SU-DHL-6 (cell line): Measurements from ENCODE around the gene PDLIM4.

Source experiments
- CTCF ChIP-seq: fragments of 200-600 bp; sonication (generic); IDR thresholded peaks from one replicate; pipeline ENCODE4 v1.5.1; 2017; ENCODE audit warnings: antibody characterized with exemption, mild to moderate bottlenecking, low read length, moderate library complexity; ENCODE audit not compliant: insufficient read depth, poor library complexity, severe bottlenecking
- EZH2phosphoT487 ChIP-seq: fragments of 200-600 bp; sonication (generic), shearing (Covaris generic); conservative IDR thresholded peaks from 2 replicates; pipeline ENCODE4 v1.6.1; 2018; ENCODE audit warnings: mild to moderate bottlenecking, antibody characterized with exemption, low read length, moderate library complexity, mixed read lengths

DNA sequence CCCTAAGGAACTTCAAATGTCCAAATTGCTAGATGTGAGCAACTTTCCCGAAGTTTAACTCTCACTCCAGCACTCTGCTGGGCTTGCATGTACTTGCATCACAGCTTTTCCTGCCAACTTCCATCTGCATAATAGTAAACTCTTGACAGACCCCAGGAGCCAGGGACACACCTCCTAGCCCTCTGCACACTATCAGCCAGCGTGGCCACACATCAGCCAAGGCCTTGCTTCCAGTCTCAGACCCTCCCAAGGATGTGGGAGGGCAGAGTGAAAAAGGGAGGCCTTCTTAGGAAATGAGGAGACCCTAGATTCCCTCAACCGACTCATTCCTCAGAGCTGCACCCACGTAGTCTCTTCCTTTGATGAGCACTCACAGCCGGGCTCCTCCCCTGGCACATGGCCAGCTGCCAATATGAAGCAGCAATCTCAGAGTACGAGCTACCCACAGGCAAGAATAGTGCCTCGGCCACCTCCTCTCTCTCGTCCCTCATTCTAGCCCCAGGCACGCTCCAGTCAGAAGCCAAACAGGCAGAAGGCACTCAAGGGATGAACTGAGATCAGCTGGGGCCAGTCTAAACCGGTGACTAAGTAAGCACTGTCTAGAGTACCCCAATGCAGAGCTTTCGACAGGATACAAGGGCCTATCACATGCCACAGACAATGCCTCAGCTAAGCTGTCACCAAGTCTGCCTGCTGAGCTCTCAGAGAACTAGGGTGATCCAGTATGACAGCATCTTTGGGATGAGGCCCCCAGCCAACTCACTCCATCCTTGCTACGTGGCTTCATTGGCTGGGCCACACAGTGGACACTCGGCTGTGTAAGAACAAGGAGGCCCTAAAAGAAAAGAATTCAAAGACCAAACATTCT, 32.1 kb upstream of the PDLIM4 start:
- TF ChIP-seq CTCF (no peak), EZH2phosphoT487 (no peak)
